Liver (tissue), 9 donors: ENCODE results near the gene COL4A1. TPM values are rescaled to one million over a fixed set of nuclear protein-coding genes. Genes with fewer than 3 reads are reported as not detected.

Experiments used
- DNase-seq: peaks from one replicate; pipeline ENCODE4 v3.0.0-alpha.2; 2017; ENCODE audit warnings: low spot score
- H3K27ac ChIP-seq, 2 donors: one replicate each; pipeline ENCODE4 v1.7.0; 2013; ENCODE audit warnings: inconsistent platforms in 2 of 2, low read length in 2 of 2, control low read depth in 1 of 2, low read depth in 1 of 2, mild to moderate bottlenecking in 1 of 2
- H3K27me3 ChIP-seq, 4 donors: one replicate each; pipeline versions ENCODE4 v1.6.1 to v1.7.0; 2013; ENCODE audit warnings: low read length in 3 of 4, inconsistent platforms in 1 of 4, mild to moderate bottlenecking in 1 of 4, moderate library complexity in 1 of 4; ENCODE audit not compliant: control insufficient read depth in 4 of 4, insufficient read depth in 4 of 4
- H3K36me3 ChIP-seq, 4 donors: one replicate each; pipeline versions ENCODE4 v1.6.1 to v1.7.0; 2013; ENCODE audit warnings: low read length in 3 of 4, mild to moderate bottlenecking in 3 of 4, low read depth in 1 of 4, moderate library complexity in 1 of 4; ENCODE audit not compliant: control insufficient read depth in 4 of 4, insufficient read depth in 3 of 4
- H3K4me1 ChIP-seq, 4 donors: one replicate each; pipeline versions ENCODE4 v1.6.1 to v1.7.0; 2013; ENCODE audit warnings: low read length in 3 of 4, mild to moderate bottlenecking in 3 of 4, moderate library complexity in 1 of 4; ENCODE audit not compliant: control insufficient read depth in 4 of 4, insufficient read depth in 4 of 4
- H3K4me3 ChIP-seq, 3 donors: one replicate each; pipeline versions ENCODE4 v1.6.1 to v1.7.0; 2013; ENCODE audit warnings: low read length in 3 of 3, control low read depth in 1 of 3, low read depth in 1 of 3, mild to moderate bottlenecking in 1 of 3
- H3K9ac ChIP-seq, 2 donors: one replicate each; pipeline ENCODE4 v1.7.0; 2013; ENCODE audit warnings: low read length in 2 of 2, mild to moderate bottlenecking in 2 of 2, moderate library complexity in 2 of 2, control low read depth in 1 of 2, low read depth in 1 of 2
- H3K9me3 ChIP-seq, 4 donors: one replicate each; pipeline versions ENCODE4 v1.6.1 to v1.7.0; 2013; ENCODE audit warnings: low read length in 3 of 4; ENCODE audit not compliant: control insufficient read depth in 4 of 4
- ATF3 ChIP-seq: IDR thresholded peaks from 2 replicates; pipeline ENCODE4 v1.6.1; 2016; ENCODE audit warnings: antibody characterized with exemption
- CTCF ChIP-seq: fragments of 150-350 bp; IDR thresholded peaks from 2 replicates; pipeline ENCODE4 v1.5.1; 2017; ENCODE audit warnings: improper control_type of control experiment, low read depth, low read length; ENCODE audit not compliant: missing input control
- EGR1 ChIP-seq, 2 donors: IDR thresholded peaks; 2 replicates each; pipeline ENCODE4 v1.6.1; 2016 to 2018; ENCODE audit warnings: antibody characterized with exemption in 2 of 2, low read depth in 2 of 2
- FOXA1 ChIP-seq: IDR thresholded peaks from 2 replicates; pipeline ENCODE4 v1.6.1; 2016; ENCODE audit warnings: antibody characterized with exemption
- FOXA2 ChIP-seq: IDR thresholded peaks from 2 replicates; pipeline ENCODE4 v1.6.1; 2016; ENCODE audit warnings: antibody characterized with exemption
- GABPA ChIP-seq, 2 donors: IDR thresholded peaks in 1 of 2; conservative IDR thresholded peaks in 1 of 2; 2 replicates each; pipeline ENCODE4 v1.6.1; 2016; ENCODE audit warnings: antibody characterized with exemption in 2 of 2, mild to moderate bottlenecking in 1 of 2, moderate library complexity in 1 of 2
- HNF4A ChIP-seq, 2 donors: conservative IDR thresholded peaks; 2 replicates each; pipeline ENCODE4 v1.6.1; 2016; ENCODE audit warnings: antibody characterized with exemption in 2 of 2, mild to moderate bottlenecking in 2 of 2
- HNF4G ChIP-seq: IDR thresholded peaks from 2 replicates; pipeline ENCODE4 v1.6.1; 2016; ENCODE audit warnings: antibody characterized with exemption
- JUND ChIP-seq, 2 donors: IDR thresholded peaks; 2 replicates each; pipeline ENCODE4 v1.6.1; 2016; ENCODE audit warnings: antibody characterized with exemption in 2 of 2
- NR2F2 ChIP-seq: IDR thresholded peaks from 2 replicates; pipeline ENCODE4 v1.6.1; 2016; ENCODE audit warnings: antibody characterized with exemption
- RAD21 ChIP-seq, 2 donors: IDR thresholded peaks; 2 replicates each; pipeline ENCODE4 v1.6.1; 2016; ENCODE audit warnings: antibody characterized with exemption in 2 of 2, mild to moderate bottlenecking in 2 of 2
- REST ChIP-seq: IDR thresholded peaks from 2 replicates; pipeline ENCODE4 v1.6.1; 2016; ENCODE audit warnings: antibody characterized with exemption, mild to moderate bottlenecking
- RXRA ChIP-seq, 2 donors: IDR thresholded peaks; 2 replicates each; pipeline ENCODE4 v1.6.1; 2017 to 2018; ENCODE audit warnings: antibody characterized with exemption in 2 of 2, mild to moderate bottlenecking in 1 of 2
- SP1 ChIP-seq: IDR thresholded peaks from 2 replicates; pipeline ENCODE4 v1.6.1; 2018; ENCODE audit warnings: antibody characterized with exemption, mild to moderate bottlenecking
- TAF1 ChIP-seq: conservative IDR thresholded peaks from 2 replicates; pipeline ENCODE4 v1.6.1; 2016; ENCODE audit warnings: antibody characterized with exemption, mild to moderate bottlenecking
- YY1 ChIP-seq: IDR thresholded peaks from 2 replicates; pipeline ENCODE4 v1.6.1; 2016; ENCODE audit warnings: antibody characterized with exemption, mild to moderate bottlenecking
- ZBTB33 ChIP-seq: IDR thresholded peaks from 2 replicates; pipeline ENCODE4 v1.6.1; 2016; ENCODE audit warnings: antibody characterized with exemption
- WGBS: extraction: QIAGEN DNeasy Blood & Tissue Kit; methylation state at CpG from one replicate; pipeline ENCODE4 v1.1.7; 2013; 5-methylcytosine and 5-hydroxymethylcytosine counted together
- polyA plus RNA-seq, 2 donors: library from polyadenylated mRNA; stranded (reverse) in 1 of 2; unstranded in 1 of 2; fragments of 200-250 nt in 1 of 2; fragments of >200 nt in 1 of 2; fragmentation: Nextera tagmentation in 1 of 2; extraction: Ambion mirVana in 1 of 2; gene quantifications; one replicate each; pipeline versions ENCODE4 v1.2.1 to v1.2.3, GENCODE V29; 2013 to 2015
- total RNA-seq, 2 donors: library from RNA; depleted of rRNA; stranded (reverse); fragments of >200 nt; gene quantifications; one replicate each; pipeline ENCODE4 v1.2.3, GENCODE V29; 2014
- TF ChIP-seq, protein P1 (sequence below): IDR thresholded peaks from 2 replicates; pipeline ENCODE4 v1.6.1; 2016; ENCODE audit warnings: antibody characterized with exemption
- donor health status: healthy.
- donor health status: healthy.
- donor health status: healthy.
- donor health status: healthy.
- donor health status: healthy.

Gene COL4A1
- total and polyA plus RNA-seq, 4 donors: 5.0 to 68.5 (median 37.9) TPM

GRCh38 chr13:110336108-110336507 is 29.2 kb upstream of the COL4A1 start:
- no peaks in the 10 kb centered on the region for H3K27me3 ChIP-seq
- H3K4me3 ChIP-seq: no peak overlapping the region
- no peak overlapping the region for H3K27ac ChIP-seq
- peaks cover 0 to 2% (median 0%) of the 10 kb centered on the region in 4 donors for H3K36me3 ChIP-seq
- 94% methylated on average over 9 of the region's 9 CpGs for WGBS
- no peak overlapping the region for H3K9ac ChIP-seq
- TF ChIP-seq HNF4A (conservative IDR thresholded peaks at IDR 0.05): no peak
- TF ChIP-seq FOXA2: no peak
- no peak for TF ChIP-seq EGR1 (IDR thresholded peaks at IDR 0.05; ENCODE audit: low read depth in 2 of 2)
- TF ChIP-seq ZBTB33: no peak
- TF ChIP-seq ATF3: no peak
- no peak for TF ChIP-seq JUND (IDR thresholded peaks at IDR 0.05)
- TF ChIP-seq TAF1: no peak
- no peak for TF ChIP-seq REST
- no peak for TF ChIP-seq CTCF
- no peak for TF ChIP-seq RXRA (IDR thresholded peaks at IDR 0.05)
- no peak for TF ChIP-seq HNF4G
- TF ChIP-seq SP1: no peak
- no peak for TF ChIP-seq RAD21 (IDR thresholded peaks at IDR 0.05)
- TF ChIP-seq FOXA1: no peak
- TF ChIP-seq NR2F2: no peak
- no peak for TF ChIP-seq GABPA (IDR thresholded peaks at IDR 0.05 in 1 of 2, conservative IDR thresholded peaks at IDR 0.05 in 1 of 2)
- TF ChIP-seq, protein P1, sequence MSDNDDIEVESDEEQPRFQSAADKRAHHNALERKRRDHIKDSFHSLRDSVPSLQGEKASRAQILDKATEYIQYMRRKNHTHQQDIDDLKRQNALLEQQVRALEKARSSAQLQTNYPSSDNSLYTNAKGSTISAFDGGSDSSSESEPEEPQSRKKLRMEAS: no peak
- TF ChIP-seq YY1: no peak
- H3K4me1 ChIP-seq: peaks cover 0 to 3% (median 0%) of the 10 kb centered on the region in 4 donors
- DNase-seq: no peak
- H3K9me3 ChIP-seq: no peaks in the 10 kb centered on the region
